Stimulated activated CD8-positive, alpha-beta memory T cell treated with anti-CD3 and anti-CD28 coated beads, Interleukin-15, amount 100 ng/mL, for 1 hour (primary cell): Measurements from ENCODE around the gene MKRN2.
"Not testable (repeated sequence)": the region's sequence is repeated elsewhere in the genome, so short reads cannot be mapped to it uniquely, and the experiment has no call there.

ENCODE experiments used
- DNase-seq: peaks from one replicate; pipeline ENCODE4 v3.0.0-alpha.2; 2020; ENCODE audit warnings: low read depth

Gene MKRN2, protein sequence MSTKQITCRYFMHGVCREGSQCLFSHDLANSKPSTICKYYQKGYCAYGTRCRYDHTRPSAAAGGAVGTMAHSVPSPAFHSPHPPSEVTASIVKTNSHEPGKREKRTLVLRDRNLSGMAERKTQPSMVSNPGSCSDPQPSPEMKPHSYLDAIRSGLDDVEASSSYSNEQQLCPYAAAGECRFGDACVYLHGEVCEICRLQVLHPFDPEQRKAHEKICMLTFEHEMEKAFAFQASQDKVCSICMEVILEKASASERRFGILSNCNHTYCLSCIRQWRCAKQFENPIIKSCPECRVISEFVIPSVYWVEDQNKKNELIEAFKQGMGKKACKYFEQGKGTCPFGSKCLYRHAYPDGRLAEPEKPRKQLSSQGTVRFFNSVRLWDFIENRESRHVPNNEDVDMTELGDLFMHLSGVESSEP

DNA sequence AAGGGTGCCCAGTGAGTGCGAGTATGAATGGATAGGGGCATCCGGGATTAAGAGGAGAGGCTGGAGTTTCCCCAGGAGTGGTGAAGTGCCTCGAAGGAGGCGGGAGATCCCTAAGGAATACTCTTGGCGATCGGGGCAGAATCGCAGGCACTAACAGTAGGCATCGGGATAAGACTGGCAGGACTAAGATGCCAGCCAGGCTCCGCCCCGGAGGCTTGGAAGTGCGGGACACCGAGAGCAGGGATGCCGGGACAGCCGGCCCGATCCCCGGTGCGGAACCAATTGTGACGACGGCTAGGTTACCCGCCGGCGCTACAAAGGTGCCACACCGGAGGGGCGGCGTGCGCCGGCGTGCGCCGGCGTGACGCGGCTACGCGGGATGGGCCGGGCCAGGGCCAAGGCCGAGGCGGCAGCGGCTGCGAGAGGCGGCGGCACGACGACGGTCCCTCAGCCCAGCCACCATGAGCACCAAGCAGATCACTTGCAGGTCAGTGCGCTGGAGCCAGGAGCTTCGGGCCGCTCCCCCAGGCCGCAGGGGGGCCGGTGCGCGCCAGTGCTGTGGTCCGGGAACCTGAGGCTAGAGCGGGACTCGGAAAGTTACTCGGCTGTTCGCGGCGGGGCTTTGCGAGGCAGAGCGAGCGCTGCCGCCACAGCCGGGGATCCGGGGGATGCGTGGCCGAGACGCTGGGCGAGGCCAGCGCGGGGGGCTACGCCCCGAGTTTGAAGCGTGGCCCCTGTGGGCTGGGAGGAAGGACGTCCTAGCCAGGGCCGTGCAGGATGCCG is at the start of gene MKRN2:
Gene MKRN2, plus strand, starts transcription at position 398 of the 783 bp plus-strand sequence. Its CDS starts 64 bp downstream, at position 462.
- peak; percentile 59 for DNase-seq

DNA sequence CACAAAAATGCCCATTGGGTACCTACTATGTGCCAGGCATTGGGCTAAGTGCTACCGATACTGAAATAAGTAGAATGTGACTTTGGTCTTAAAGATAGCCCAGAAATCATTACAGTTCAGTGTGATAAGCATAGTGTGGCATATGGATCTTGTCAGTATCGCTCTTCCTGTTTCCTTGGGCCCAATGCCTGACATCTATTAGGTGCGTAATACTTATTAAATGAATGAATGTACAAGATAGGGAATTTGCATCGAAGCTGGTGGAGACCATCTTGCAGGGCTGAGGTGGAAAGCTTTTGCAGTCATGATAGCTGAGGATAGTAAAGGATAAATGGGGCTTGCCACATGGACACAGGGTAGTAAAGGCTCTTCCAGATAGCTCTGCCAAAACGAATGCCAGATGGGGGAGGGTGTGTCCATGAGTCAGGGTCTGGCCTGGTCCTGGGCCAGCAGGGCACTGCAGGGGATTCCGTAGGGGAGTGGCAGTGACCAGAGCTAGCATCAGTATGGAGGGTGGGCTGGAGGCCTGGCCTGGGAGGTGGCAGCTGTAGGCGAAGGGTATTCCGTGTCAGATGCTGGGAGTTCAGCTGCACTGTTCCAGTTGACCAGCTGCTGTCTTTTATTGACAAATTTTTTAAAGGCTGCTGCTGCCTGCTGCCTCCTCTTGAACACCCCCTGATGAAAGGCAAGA is 49.2 kb upstream of the MKRN2 start:
- DNase-seq = no peak

GRCh38 chr3:12508291-12508700 is 48.6 kb upstream of the MKRN2 start:
- DNase-seq = no peak

DNA sequence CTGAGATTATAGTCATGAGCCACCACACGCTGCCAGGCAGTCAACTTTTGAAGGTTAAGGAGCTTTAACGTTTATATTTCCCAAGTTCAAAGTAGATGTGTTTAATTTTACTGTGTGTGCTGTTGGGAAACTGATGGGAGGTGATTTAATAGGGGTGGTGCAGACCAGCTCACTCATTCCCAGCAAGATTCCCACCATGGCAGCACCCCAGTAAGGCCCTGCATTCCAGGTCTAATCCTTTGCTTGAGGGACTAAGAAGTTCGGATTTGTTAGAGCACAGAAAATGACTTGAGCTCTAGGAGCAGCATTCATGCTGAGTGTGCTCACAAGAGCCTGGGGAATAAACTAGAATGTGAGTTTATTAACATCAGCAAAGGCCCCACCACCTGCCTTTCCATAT is 47.4 kb upstream of the MKRN2 start:
- DNase-seq = no peak

GRCh38 chr3:12512534-12513118 is 44.3 kb upstream of the MKRN2 start:
- no peak for DNase-seq

- DNase-seq = no peak
Observed at GRCh38 chr3:12513694-12514446, 43.0 kb upstream of the MKRN2 start.

GRCh38 chr3:12515631-12516030 is 41.3 kb upstream of the MKRN2 start:
- no peak for DNase-seq

DNA sequence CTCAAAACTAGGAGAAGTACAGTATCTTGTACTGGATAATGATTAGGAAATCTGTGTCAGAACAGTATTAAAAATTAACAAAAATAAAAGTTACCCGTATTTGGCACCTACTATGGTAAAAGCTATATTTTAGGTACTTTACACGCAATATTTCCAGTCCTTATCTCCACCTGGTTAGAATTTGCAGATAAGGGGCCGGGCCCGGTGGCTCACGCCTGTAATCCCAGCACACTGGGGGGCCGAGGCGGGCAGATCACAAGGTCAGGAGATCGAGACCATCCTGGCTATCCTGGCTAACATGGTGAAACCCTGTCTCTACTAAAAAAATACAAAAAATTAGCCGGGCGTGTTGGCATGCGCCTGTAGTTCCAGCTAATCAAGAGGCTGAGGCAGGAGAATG is 40.0 kb upstream of the MKRN2 start:
- no peak for DNase-seq

DNA sequence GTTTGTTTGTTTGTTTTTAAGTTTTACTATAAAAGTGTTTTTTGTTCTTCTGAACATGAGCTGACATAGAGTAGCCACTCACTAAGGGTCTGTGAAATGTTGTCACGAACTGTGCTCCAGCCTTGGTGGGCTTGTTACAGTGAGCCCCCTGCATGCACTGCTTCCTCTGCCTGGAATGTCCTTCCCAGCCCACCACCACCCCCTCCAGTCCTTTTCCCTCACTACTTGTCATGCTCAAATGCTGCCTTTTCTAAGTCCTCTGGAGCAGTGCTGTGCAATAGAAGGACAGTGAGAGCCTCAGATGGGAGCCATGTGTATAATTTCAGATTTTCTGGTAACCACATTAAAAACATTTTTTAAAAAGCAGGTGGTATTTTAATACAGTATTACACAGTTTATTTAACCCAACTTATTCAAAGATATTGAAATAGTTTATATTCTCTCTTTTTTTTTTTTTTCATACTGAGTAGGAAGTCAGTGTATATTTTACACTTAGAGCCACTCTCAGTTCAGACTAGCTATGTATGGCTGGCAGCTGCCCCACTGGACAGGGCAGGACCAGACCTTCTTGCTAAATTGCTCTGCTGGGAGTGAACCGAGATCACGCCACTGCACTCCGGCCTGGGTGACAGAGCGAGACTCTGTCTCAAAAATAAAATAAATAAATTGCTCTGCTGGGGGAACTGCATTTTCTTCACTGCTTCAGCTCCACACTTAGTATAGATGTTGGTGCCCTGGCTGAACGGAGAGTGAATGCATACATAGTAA is 38.4 kb upstream of the MKRN2 start:
- DNase-seq = no peak

DNA sequence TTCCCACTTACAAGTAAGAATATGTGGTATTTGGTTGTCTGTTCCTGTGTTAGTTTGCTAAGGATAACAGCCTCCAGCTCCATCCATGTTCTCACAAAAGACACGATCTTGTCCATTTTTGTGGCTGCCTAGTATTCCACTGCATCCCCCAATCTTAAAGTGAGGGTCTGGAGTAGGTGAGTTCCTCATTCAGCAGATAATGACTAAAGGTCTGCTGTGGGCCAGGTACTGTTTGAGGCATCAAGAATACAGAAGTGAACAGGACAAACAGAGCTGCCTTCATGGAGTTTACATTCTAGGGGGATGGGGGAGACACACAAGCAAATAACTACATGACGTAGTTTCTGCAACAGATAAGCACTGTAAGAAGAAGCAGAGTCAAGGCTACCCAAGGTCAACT is 35.9 kb upstream of the MKRN2 start:
- DNase-seq = no peak

DNA sequence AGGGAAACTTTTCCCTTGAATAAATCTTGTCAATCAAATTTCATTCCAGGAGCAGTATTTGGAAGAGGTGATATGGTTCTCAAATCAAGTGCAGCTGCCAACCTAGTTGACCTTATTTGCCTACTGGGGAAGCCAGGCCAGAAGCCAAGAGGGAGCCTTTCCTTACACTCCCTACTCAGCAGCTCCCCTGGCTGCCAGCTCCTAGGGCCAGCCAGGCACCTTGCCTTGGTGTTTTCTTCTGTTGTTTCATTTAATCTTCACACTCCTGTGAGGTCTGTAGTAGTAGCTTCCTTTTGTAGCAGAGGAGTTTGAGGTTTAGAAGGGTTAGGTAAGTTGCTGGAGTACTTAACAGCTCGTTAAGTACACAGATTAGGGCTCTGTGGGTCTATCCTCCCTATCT is 34.2 kb upstream of the MKRN2 start:
- no peak for DNase-seq

GRCh38 chr3:12527757-12528143 is 29.1 kb upstream of the MKRN2 start:
- no peak for DNase-seq

DNA sequence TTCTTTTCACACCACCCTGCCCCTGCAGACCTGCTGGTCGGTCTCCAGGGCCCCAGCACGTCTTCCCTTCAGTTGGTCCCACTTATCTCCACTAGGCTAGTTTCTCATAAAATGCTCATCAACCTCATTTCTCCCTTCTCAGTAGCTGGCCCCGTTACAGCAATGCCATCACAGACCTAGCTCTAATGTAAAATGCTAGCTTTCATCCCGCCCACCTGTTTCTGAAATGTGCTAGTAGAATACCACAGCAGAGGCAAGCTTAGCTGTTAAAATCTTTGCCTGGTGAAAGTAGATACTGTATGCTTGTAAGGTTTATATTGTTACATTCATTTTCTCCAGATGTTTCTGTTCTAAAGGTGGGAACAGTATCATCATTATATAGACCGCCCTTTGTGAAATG is 24.7 kb upstream of the MKRN2 start:
- no peak for DNase-seq

GRCh38 chr3:12536423-12536822 is 20.5 kb upstream of the MKRN2 start:
- no peak for DNase-seq

- no peak for DNase-seq
Observed at GRCh38 chr3:12541625-12542024, 15.3 kb upstream of the MKRN2 start.

GRCh38 chr3:12543497-12543896 is 13.4 kb upstream of the MKRN2 start:
- not testable (repeated sequence) for DNase-seq

DNA sequence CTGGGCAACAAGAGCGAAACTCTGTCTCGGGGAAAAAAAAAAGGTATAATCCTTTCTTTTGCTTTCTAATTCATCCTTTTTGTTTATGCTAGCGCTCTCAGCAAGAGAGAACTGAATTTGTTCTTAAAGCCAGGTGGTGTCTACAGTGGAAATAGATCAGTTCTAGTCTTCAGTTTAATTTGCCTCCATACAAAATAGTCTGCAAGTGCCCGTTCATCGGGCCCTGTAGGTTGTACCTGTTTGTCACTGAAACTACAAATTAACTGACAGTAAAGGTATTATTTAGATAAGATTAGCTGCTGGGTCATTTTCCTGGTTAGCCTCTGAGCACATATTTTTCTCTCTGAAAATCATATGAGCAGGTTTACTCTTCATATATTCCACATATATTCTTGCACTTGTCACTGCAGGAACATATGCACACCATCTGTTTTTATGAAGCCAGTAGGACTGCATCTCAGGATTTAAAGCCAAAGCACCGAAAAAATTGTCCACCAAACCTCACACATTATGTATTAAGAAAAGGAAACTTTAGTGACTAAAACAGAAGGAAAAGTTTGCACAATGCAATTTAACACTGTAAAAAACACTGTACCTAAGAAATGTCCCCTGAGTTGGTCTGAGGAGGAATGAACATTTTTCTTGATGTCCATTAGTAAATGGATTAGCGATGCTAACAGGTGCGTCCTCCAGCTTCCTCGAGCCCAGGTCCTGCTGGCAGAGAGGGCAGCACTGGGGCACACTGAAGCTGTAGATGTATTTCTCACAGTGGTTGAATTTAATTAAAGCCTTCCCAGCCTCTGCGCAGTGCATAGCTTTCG is 12.0 kb upstream of the MKRN2 start:
- no peak for DNase-seq

- DNase-seq = no peak
Observed at GRCh38 chr3:12545473-12545791, 11.5 kb upstream of the MKRN2 start, which contains the start of gene MKRN2OS. TSS of gene MKRN2OS (minus strand) at chr3:12545499. CDS start at chr3:12545464, 35 bp downstream.

- DNase-seq = no peak
Observed at GRCh38 chr3:12549971-12550760, 6.7 kb upstream of the MKRN2 start.
